Suprapubic skin (tissue), 4 donors: ENCODE results near the gene FAM222A. TPM values are rescaled to one million over a fixed set of nuclear protein-coding genes. Genes with fewer than 3 reads are reported as not detected.

Experiments
- DNase-seq, 2 donors: peaks; one replicate each; pipeline ENCODE4 v3.0.0-alpha.2; 2019; ENCODE audit warnings: low spot score in 2 of 2
- H3K27ac ChIP-seq: fragments of 200-600 bp; sonication (generic); one replicate; pipeline ENCODE4 v1.5.1; 2019
- H3K27me3 ChIP-seq: fragments of 200-600 bp; sonication (generic); one replicate; pipeline ENCODE4 v1.5.1; 2019
- H3K36me3 ChIP-seq: fragments of 200-600 bp; sonication (generic); one replicate; pipeline ENCODE4 v1.5.1; 2019
- H3K4me1 ChIP-seq: fragments of 200-600 bp; sonication (generic); one replicate; pipeline ENCODE4 v1.5.1; 2019
- H3K4me3 ChIP-seq: fragments of 200-600 bp; sonication (generic); one replicate; pipeline ENCODE4 v1.5.1; 2019; ENCODE audit warnings: mild to moderate bottlenecking
- H3K9me3 ChIP-seq: fragments of 200-600 bp; sonication (generic); one replicate; pipeline ENCODE4 v1.5.1; 2019
- CTCF ChIP-seq, 2 donors: fragments of 200-600 bp in 1 of 2; fragments of 450-650 bp in 1 of 2; sonication (generic) in 1 of 2; IDR thresholded peaks; one replicate each; pipeline ENCODE4 v1.5.1; 2016 to 2019; ENCODE audit warnings: antibody characterized with exemption in 2 of 2, mild to moderate bottlenecking in 1 of 2, moderate library complexity in 1 of 2
- EP300 ChIP-seq: sonication (generic); formaldehyde crosslinking; IDR thresholded peaks from one replicate; pipeline ENCODE4 v1.6.1; 2017; ENCODE audit warnings: antibody characterized with exemption
- POLR2A ChIP-seq, 2 donors: fragments of 450-650 bp; IDR thresholded peaks; one replicate each; pipeline ENCODE4 v1.6.1; 2017; ENCODE audit warnings: antibody characterized with exemption in 2 of 2, mild to moderate bottlenecking in 2 of 2, moderate library complexity in 2 of 2
- POLR2AphosphoS5 ChIP-seq, 3 donors: sonication (generic); formaldehyde crosslinking; IDR thresholded peaks; one replicate each; pipeline ENCODE4 v1.6.1; 2017; ENCODE audit warnings: antibody characterized with exemption in 3 of 3
- WGBS: methylation state at CpG from one replicate; pipeline ENCODE4 v1.1.5; 2018; 5-methylcytosine and 5-hydroxymethylcytosine counted together
- total RNA-seq, 4 donors: library from RNA; depleted of rRNA; stranded (reverse); fragments of >200 nt; gene quantifications; one replicate each; pipeline ENCODE4 v1.1.0, GENCODE V29; 2016

Gene FAM222A
- total RNA-seq, 4 donors from 2014 or later, result 3.9 to 8.5 (median 6.6) TPM

GRCh38 chr12:109730306-109731145, 16.9 kb downstream of the FAM222A start:
- H3K4me1 ChIP-seq, result peaks cover 41% of the 10 kb centered on the region
- no peaks in the 10 kb centered on the region for H3K36me3 ChIP-seq
- TF ChIP-seq POLR2A (IDR thresholded peaks at IDR 0.05) (no peak), CTCF (IDR thresholded peaks at IDR 0.05) (no peak), EP300 (no peak), POLR2AphosphoS5 (IDR thresholded peaks at IDR 0.05) (no peak)
- H3K27ac ChIP-seq, result no peak overlapping the region
- WGBS, result 81% methylated on average over 14 of the region's 15 CpGs
- peaks cover 8% of the 10 kb centered on the region for H3K27me3 ChIP-seq
- peak; percentile 24 for DNase-seq
- no peaks in the 10 kb centered on the region for H3K9me3 ChIP-seq
- H3K4me3 ChIP-seq, result no peak overlapping the region

GRCh38 chr12:109731231-109731731, 17.7 kb downstream of the FAM222A start:
- Histone ChIP-seq H3K27ac (no peak overlapping the region), H3K36me3 (no peaks in the 10 kb centered on the region), H3K4me3 (no peak overlapping the region), H3K4me1 (peaks cover 39% of the 10 kb centered on the region), H3K9me3 (no peaks in the 10 kb centered on the region), H3K27me3 (peaks cover 8% of the 10 kb centered on the region)
- WGBS, result 84% methylated on average over 9 of the region's 11 CpGs
- TF ChIP-seq POLR2AphosphoS5 (IDR thresholded peaks at IDR 0.05) (no peak), EP300 (no peak), POLR2A (IDR thresholded peaks at IDR 0.05) (no peak), CTCF (IDR thresholded peaks at IDR 0.05) (no peak)
- peak; percentile 45 to 76 for DNase-seq

GRCh38 chr12:109731806-109732205, 18.2 kb downstream of the FAM222A start:
- H3K4me1 ChIP-seq, result peaks cover 34% of the 10 kb centered on the region
- 76% methylated on average over 7 of the region's 7 CpGs for WGBS
- peaks cover 12% of the 10 kb centered on the region for H3K27me3 ChIP-seq
- H3K4me3 ChIP-seq, result no peak overlapping the region
- no peaks in the 10 kb centered on the region for H3K9me3 ChIP-seq
- H3K36me3 ChIP-seq, result no peaks in the 10 kb centered on the region
- TF ChIP-seq POLR2AphosphoS5 (IDR thresholded peaks at IDR 0.05) (no peak), CTCF (IDR thresholded peaks at IDR 0.05) (no peak), POLR2A (IDR thresholded peaks at IDR 0.05) (no peak), EP300 (no peak)
- DNase-seq, result peak in 1 of 2 donors; percentile 13
- H3K27ac ChIP-seq, result no peak overlapping the region

- peak in 1 of 2 donors; percentile 27 for DNase-seq
- peaks cover 18% of the 10 kb centered on the region for H3K27me3 ChIP-seq
- H3K9me3 ChIP-seq, result no peaks in the 10 kb centered on the region
- no peak overlapping the region for H3K4me3 ChIP-seq
- TF ChIP-seq POLR2A (IDR thresholded peaks at IDR 0.05), result no peak
- no peak for TF ChIP-seq CTCF (IDR thresholded peaks at IDR 0.05)
- no peak for TF ChIP-seq POLR2AphosphoS5 (IDR thresholded peaks at IDR 0.05)
- no peak for TF ChIP-seq EP300
- H3K27ac ChIP-seq, result no peak overlapping the region
- 78% methylated on average over 21 of the region's 21 CpGs for WGBS
- no peaks in the 10 kb centered on the region for H3K36me3 ChIP-seq
- peaks cover 26% of the 10 kb centered on the region for H3K4me1 ChIP-seq
These were observed 19.0 kb downstream of the FAM222A start for GRCh38 chr12:109732321-109733305.
